WTC11 (cell line): ENCODE measurements around the gene CAPN12.

Experiments used
- CTCF ChIP-seq: fragments of 200-600 bp; IDR thresholded peaks from 2 replicates; pipeline ENCODE4 v1.8.0; 2022; ENCODE audit warnings: antibody characterized with exemption
- MAX ChIP-seq: sonication (generic); formaldehyde crosslinking; IDR thresholded peaks from 2 replicates; pipeline ENCODE4 v1.8.0; 2022; ENCODE audit warnings: mild to moderate bottlenecking, missing genetic modification reagents
- TEAD4 ChIP-seq: sonication (generic); formaldehyde crosslinking; IDR thresholded peaks from 2 replicates; pipeline ENCODE4 v1.8.0; 2022; ENCODE audit warnings: mild to moderate bottlenecking, missing genetic modification reagents
- ZNF219 ChIP-seq: sonication (generic); formaldehyde crosslinking; IDR thresholded peaks from 2 replicates; pipeline ENCODE4 v1.8.0; 2023; ENCODE audit warnings: missing genetic modification reagents, mild to moderate bottlenecking, borderline replicate concordance

GRCh38 chr19:38730731-38731589 is 13.3 kb downstream of the CAPN12 start:
- no peak for TF ChIP-seq CTCF
- TF ChIP-seq MAX (CRISPR knock-in tag) = no peak
- TF ChIP-seq ZNF219 (CRISPR knock-in tag) = no peak
- TF ChIP-seq TEAD4 (CRISPR knock-in tag) = no peak
